ENCODE data around the gene FHOD1.

FHOD1 gene

GRCh38 chr16:67234180-67234597 is 13.1 kb downstream of the FHOD1 start:
- DNase-seq (ENCODE audit: low read depth in 2 of 2): no peak

DNA sequence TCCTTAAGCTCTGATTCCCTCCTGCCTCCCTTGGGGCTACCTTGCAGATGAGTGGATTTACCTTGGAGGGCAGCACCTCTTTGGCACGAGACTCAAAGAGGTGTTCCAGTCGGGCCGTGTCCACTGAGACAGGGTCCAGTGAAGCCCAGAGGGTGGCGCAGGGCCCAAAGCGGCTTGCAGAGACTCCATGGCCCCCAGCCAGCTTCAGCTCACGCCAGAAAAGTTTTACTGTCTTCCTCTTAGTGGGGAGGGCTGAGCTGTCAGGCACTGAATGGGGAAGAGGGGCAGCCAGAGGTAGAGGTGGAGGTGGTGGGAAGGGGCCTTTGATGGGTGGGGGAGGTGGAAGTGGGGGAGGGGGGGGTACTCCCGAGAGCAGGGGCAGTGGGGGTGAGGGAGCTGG is 13.7 kb downstream of the FHOD1 start:
- no peak for DNase-seq (ENCODE audit: low read depth in 2 of 2)

DNA sequence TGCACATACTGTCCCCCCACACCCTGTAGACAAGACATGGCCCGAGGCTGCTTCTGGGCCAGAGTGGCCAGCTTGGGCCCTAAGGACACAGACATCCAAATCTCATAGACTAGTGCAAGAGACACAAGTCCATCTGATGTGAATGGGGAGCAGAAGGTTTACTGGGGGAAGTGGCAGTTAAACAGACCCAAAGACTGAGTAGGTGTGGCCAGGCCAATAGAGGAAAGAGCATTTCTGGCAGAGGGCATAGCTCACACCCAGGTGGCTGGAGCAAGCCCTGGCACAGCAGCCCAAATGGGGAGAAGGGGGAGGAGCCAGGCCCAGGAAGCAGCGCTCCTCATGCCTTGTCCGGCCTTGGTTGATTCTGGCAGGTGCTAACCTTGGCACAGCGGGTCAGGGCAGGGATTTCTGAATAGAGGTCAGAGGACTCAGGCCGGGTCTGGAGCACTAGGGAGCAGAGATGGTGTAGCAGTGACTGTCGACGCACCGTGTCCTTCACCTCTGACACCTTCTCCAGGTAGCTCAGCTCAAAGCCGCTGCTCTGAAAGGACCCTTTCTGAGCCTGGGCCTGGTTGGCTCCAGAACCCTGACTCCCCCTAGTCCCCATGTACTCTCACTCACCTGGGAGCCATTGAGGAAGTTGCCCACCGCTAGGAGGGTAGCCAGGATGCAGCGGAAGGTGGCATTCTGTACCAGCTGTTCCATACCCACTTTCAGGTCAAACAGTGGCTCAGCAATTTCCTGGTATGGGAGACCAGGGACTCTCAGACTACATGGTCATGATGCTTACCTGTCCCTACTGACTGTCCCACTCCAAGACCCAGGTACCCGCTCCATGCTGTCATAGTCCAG is 16.2 kb downstream of the FHOD1 start:
- no peak for DNase-seq (ENCODE audit: low read depth in 2 of 2)

DNA sequence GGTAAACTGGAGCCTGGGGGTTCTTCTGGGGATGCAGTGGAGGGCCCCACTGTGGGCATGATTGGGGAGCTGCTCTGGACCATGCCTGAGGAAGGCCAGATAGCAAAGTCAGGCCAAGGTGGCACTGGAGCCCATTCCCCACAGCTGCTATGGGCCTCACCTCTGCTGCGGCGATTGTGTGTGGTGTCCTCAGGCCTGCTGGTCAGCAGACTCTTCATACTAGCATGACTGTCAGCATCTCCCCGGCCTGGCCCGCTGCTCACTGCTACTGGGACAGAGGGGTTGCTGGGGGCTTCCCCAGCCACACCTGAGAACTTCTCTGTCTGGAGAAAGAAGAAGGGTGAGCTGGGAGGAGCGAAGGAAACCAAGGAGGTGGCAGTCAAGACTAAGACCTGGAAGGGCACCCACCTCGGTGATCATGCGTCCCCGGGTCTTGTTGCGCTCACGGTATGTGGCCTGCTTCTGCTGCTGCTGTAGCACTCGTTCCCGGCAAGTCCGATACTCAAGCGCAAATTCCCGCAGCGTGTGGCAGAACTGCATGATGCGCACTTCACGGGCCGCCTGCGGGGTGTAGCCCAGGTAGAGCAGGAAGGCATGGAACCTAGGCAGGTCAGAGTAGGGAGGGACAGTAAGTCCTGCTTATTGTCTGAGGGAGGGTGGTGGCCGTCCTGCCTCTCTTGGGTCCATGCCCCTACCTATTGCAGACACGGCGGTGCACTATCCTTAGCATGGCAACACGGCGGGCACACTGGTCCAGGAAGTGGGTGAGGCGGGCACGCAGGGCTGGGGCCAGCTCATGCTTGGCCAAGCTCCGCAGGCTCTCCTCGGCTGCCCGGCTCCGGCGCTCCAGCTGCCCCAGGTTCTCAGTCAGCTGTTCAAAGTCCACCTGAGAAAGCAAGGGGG is 17.1 kb downstream of the FHOD1 start:
- DNase-seq (ENCODE audit: low read depth in 2 of 2): no peak

GRCh38 chr16:67228905-67229304 is 18.4 kb downstream of the FHOD1 start:
- no peak for DNase-seq (ENCODE audit: low read depth in 2 of 2)

GRCh38 chr16:67228034-67228785 is 19.1 kb downstream of the FHOD1 start:
- DNase-seq (ENCODE audit: low read depth in 2 of 2): no peak

- DNase-seq (ENCODE audit: low read depth in 2 of 2): no peak
These were observed 19.7 kb downstream of the FHOD1 start for GRCh38 chr16:67227567-67227921.

- peak; percentile 95 to 97 for DNase-seq (ENCODE audit: low read depth in 2 of 2)
These were observed 20.3 kb downstream of the FHOD1 start, which contains the start of gene TMEM208 for GRCh38 chr16:67226804-67227566. Gene TMEM208, plus strand, starts transcription at chr16:67227130. Its CDS starts 89 bp downstream, at chr16:67227219.

GRCh38 chr16:67226295-67226803 is 20.9 kb downstream of the FHOD1 start:
- no peak for DNase-seq (ENCODE audit: low read depth in 2 of 2)

DNA sequence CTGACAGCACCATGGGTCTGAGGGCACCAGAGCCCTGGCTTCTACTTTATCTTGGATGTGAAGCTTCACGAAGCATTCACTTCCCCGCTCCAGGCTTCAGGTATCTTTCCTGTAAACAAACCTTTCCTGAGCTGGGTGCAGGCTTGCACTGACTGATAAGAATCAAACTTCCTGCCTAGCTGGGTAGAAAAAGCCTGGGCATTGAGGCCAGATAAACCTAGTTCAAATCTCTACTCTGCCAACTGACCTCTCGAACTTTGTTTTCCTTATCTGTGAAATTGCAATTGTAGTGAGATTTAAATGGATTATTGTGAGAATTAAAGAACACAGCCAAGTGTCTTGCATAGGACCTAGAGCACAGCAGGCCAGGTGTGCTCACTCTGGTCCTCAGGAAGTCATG is 23.3 kb downstream of the FHOD1 start:
- DNase-seq (ENCODE audit: low read depth in 2 of 2): no peak

DNA sequence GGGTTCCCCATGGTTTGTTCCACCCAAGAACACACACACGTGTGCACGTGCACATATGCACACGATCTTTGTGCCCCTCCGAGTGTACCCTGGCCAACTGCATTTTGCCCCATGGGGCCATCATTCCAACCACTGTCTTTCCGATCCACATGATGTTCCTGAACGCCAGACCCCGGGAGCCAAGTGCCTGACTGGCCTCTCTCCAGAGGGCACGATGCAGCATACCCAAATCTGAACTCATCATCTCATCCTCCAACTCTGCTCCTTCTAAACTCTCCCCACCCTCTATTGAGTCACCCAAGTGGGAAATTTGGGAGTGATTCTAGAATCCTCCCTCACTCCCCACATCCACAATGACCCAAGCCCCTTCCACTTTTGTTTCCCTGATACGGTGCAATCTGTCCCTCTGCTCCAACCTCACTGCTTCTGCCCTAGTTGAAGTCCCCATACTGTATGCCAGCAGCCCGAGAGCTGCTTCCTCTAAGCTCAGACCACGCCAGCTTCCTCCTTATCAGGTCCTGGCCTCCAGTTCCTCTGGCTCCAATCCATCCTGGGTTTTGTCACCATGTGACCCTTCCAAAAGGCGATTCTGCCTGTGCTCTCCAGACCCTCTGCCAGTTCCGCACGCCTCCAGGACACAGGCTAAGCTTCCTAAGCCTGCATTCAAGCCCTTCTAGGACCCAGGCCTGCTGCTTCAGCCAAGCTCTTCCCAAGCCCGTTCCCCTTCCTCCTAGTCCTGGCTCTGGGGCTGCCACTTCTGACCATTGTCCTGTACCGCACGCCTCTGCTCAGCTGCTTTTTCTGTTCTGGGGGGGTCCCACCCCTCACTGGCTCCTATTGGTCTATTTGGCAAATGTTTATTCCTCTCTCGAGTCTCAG is 30.4 kb downstream of the FHOD1 start:
- DNase-seq (ENCODE audit: low read depth in 2 of 2): no peak

DNA sequence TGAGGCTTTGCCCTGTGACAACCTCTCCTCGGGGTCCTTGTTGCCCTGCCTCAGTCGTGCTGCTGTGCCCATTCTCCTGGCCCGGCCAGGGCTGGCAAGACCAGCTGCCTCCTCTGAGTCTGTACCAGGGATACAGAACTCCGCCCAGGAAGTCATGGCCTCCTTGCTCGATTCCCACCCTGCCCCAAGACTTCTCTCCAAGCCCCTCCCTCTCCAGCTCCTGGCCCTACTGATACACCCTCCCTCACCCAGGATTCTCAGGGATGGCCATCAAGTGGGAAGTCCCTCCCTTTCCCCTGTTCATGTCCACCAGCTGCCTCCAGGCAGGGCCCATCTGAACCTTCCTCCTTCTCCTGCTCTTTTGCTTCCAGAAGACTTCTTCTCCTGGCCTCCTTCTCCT is 31.6 kb downstream of the FHOD1 start:
- no peak for DNase-seq (ENCODE audit: low read depth in 2 of 2)

DNA sequence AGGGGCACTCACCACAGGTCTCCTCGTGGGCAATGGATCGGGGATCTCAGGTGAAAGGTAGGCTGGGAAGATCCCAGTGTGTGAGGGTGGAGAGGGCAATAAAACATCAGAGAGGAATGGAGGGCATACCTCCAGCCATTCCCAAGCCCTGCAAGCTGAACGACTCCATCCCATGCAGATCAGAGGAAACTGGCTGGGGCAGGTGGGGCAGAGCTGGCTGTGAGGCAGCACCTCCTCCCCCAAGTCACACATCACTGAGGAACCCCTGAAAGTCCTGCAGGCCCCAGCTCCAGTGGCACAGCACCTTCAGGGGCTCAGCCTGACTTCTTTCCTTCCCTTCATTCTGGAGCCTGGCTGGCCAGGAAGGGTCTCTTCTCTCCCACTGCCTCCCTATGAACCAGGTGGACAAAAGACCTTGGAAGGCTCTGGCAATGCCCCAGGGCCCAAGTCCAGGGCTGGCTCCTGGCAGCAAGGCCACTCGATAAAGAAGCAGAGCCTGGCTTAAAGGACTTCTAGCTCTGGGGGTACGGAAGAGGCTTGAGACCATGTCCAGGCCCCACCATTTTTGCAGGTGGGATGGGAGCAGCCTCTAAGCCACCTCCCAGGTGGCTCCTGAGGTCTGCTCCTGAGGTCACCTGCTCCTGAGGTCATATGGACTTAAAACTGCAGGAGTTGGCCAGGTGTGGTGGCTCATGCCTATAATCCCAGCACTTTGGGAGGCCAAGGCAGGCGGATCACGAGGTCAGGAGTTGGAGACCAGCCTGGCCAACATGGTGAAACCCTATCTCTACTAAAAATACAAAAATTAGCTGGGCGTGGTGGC is 33.9 kb downstream of the FHOD1 start:
- DNase-seq (ENCODE audit: low read depth in 2 of 2): no peak

- DNase-seq (ENCODE audit: low read depth in 2 of 2): no peak
These were observed 34.5 kb downstream of the FHOD1 start for GRCh38 chr16:67212766-67213165.

DNA sequence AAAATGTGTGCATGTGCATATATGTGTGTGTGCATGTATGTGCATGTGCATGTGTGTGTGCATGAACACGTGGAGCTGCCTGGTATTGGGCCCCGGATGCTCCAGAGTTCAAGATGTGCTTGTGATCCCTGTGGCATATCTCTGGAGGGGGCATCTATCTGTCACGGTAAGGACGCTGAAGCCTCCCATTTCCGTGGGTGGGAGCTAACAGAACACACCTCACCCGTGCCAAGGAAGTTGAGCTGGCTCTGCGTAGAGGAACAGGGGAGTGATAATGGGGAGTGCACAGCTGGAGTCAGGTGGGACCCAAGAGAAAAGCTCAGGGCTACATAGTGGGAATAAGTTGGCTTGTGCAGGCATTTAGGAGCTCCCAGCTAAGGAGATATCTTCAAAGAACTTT is 35.6 kb downstream of the FHOD1 start:
- DNase-seq (ENCODE audit: low read depth in 2 of 2): no peak

DNA sequence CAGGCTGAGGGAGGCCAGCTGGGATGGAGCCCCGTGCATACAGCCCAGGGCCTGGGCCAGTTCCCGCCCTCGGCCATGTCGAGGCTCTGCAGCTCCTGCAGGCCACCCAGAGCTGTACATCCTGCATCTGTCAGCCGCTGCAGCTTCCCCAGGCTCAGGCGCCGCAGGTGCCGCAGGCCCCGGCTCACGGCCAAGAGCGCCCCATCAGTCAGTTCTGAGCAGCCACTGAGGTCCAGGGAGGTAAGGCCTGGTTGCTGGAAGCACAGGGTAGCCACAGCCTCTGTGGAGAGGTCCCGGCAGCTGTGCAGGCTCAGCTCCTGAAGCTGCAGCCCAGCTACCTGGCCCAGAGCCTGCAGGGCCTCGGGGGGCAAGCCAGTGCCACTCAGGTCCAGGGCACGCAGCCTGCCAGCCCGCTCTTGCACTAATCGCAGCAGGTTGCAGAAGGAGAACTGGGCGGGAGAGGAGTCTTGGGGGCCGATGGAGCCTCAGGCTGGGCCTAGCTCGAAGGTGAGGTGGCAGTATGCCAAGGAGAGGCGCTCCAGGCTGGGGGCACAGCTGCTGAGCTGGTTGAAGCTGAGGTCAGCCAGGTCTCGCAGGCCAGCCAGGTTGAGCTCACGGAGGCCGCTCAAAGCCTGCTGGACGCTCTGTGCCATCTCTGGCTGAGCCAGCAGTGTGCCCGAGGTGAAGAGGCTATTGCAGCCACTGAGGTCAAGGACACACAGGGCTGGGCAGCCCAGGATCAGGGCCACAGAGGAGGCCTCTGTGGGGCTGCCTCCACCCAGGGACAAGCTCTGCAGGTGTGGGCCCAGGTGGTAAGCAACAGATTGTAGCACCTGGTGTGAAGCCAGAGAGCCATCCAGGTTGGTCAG is 37.0 kb downstream of the FHOD1 start:
- DNase-seq (ENCODE audit: low read depth in 2 of 2): no peak

DNA sequence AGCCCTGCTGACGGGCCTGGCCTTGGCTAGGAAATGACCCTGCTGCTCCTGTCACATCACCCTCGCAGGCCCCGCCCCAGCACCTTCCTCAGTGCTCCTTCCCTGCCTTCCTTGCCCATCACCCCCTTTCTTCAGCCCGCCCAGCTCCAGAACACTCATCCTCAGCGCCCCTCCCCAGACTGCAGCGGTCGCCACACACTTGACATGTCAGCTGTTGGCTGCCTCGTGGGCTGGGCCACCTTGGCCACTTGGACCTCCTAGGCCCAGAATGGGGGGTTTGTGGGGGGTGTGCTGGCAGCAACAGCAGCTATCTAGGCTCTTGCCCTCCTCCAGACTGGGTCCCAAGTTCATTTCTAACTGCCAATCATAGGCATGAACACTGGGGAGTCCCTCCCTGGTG is 37.7 kb downstream of the FHOD1 start:
- no peak for DNase-seq (ENCODE audit: low read depth in 2 of 2)

Measured in stimulated activated CD8-positive, alpha-beta memory T cell treated with anti-CD3 and anti-CD28 coated beads, Interleukin-2, amount 100 ng/mL, for 1 hour (primary cell).